Liver (tissue), 3 donors: Measurements from ENCODE around the gene CFAP77.

Source experiments
- EGR1 ChIP-seq, 2 donors: IDR thresholded peaks; 2 replicates each; pipeline ENCODE4 v1.6.1; 2016 to 2018; ENCODE audit warnings: antibody characterized with exemption in 2 of 2, low read depth in 2 of 2
- GABPA ChIP-seq, 2 donors: IDR thresholded peaks in 1 of 2; conservative IDR thresholded peaks in 1 of 2; 2 replicates each; pipeline ENCODE4 v1.6.1; 2016; ENCODE audit warnings: antibody characterized with exemption in 2 of 2, mild to moderate bottlenecking in 1 of 2, moderate library complexity in 1 of 2
- JUND ChIP-seq, 2 donors: IDR thresholded peaks; 2 replicates each; pipeline ENCODE4 v1.6.1; 2016; ENCODE audit warnings: antibody characterized with exemption in 2 of 2
- NR2F2 ChIP-seq: IDR thresholded peaks from 2 replicates; pipeline ENCODE4 v1.6.1; 2016; ENCODE audit warnings: antibody characterized with exemption
- RAD21 ChIP-seq, 2 donors: IDR thresholded peaks; 2 replicates each; pipeline ENCODE4 v1.6.1; 2016; ENCODE audit warnings: antibody characterized with exemption in 2 of 2, mild to moderate bottlenecking in 2 of 2
- REST ChIP-seq: IDR thresholded peaks from 2 replicates; pipeline ENCODE4 v1.6.1; 2016; ENCODE audit warnings: antibody characterized with exemption, mild to moderate bottlenecking
- TAF1 ChIP-seq: conservative IDR thresholded peaks from 2 replicates; pipeline ENCODE4 v1.6.1; 2016; ENCODE audit warnings: antibody characterized with exemption, mild to moderate bottlenecking
- YY1 ChIP-seq: IDR thresholded peaks from 2 replicates; pipeline ENCODE4 v1.6.1; 2016; ENCODE audit warnings: antibody characterized with exemption, mild to moderate bottlenecking
- TF ChIP-seq, protein P1 (sequence below): fragments of 150-350 bp; IDR thresholded peaks from 2 replicates; pipeline ENCODE4 v1.5.1; 2017; ENCODE audit warnings: improper control_type of control experiment, low read depth, low read length; ENCODE audit not compliant: missing input control
- TF ChIP-seq, protein P2 (sequence below): IDR thresholded peaks from 2 replicates; pipeline ENCODE4 v1.6.1; 2016; ENCODE audit warnings: antibody characterized with exemption
- TF ChIP-seq, protein P3 (sequence below): IDR thresholded peaks from 2 replicates; pipeline ENCODE4 v1.6.1; 2016; ENCODE audit warnings: antibody characterized with exemption
- TF ChIP-seq, protein P4 (sequence below): IDR thresholded peaks from 2 replicates; pipeline ENCODE4 v1.6.1; 2016; ENCODE audit warnings: antibody characterized with exemption
- donor health status: healthy.
- donor health status: healthy.

DNA sequence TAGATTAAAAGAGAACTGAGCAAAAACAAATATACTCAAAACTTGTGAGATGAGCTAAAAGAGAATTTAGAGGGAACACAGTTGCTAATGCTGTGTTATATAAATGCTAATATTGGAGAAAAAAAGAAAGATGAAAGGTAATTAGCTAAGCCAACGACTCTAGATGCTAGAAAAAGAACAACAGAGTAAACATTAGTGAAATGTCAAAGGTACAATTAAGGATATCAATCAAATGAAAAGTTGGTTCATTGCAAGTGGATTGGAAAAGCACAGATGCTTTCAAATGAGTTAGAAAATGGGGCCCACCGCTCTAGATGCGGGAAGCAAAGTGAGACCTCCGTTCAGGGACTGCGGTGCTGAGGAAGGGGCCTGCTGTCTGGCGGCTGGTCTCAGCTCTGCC is 154.5 kb downstream of the CFAP77 start:
- TF ChIP-seq NR2F2 (no peak), GABPA (IDR thresholded peaks at IDR 0.05 in 1 of 2, conservative IDR thresholded peaks at IDR 0.05 in 1 of 2) (no peak), EGR1 (IDR thresholded peaks at IDR 0.05; ENCODE audit: low read depth in 2 of 2) (no peak), REST (no peak), JUND (IDR thresholded peaks at IDR 0.05) (no peak), TAF1 (no peak), YY1 (no peak), RAD21 (IDR thresholded peaks at IDR 0.05) (no peak)
- TF ChIP-seq, protein P1, sequence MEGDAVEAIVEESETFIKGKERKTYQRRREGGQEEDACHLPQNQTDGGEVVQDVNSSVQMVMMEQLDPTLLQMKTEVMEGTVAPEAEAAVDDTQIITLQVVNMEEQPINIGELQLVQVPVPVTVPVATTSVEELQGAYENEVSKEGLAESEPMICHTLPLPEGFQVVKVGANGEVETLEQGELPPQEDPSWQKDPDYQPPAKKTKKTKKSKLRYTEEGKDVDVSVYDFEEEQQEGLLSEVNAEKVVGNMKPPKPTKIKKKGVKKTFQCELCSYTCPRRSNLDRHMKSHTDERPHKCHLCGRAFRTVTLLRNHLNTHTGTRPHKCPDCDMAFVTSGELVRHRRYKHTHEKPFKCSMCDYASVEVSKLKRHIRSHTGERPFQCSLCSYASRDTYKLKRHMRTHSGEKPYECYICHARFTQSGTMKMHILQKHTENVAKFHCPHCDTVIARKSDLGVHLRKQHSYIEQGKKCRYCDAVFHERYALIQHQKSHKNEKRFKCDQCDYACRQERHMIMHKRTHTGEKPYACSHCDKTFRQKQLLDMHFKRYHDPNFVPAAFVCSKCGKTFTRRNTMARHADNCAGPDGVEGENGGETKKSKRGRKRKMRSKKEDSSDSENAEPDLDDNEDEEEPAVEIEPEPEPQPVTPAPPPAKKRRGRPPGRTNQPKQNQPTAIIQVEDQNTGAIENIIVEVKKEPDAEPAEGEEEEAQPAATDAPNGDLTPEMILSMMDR, result no peak
- TF ChIP-seq, protein P2, sequence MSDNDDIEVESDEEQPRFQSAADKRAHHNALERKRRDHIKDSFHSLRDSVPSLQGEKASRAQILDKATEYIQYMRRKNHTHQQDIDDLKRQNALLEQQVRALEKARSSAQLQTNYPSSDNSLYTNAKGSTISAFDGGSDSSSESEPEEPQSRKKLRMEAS, result no peak
- TF ChIP-seq, protein P3, sequence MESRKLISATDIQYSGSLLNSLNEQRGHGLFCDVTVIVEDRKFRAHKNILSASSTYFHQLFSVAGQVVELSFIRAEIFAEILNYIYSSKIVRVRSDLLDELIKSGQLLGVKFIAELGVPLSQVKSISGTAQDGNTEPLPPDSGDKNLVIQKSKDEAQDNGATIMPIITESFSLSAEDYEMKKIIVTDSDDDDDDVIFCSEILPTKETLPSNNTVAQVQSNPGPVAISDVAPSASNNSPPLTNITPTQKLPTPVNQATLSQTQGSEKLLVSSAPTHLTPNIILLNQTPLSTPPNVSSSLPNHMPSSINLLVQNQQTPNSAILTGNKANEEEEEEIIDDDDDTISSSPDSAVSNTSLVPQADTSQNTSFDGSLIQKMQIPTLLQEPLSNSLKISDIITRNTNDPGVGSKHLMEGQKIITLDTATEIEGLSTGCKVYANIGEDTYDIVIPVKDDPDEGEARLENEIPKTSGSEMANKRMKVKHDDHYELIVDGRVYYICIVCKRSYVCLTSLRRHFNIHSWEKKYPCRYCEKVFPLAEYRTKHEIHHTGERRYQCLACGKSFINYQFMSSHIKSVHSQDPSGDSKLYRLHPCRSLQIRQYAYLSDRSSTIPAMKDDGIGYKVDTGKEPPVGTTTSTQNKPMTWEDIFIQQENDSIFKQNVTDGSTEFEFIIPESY, result no peak
- TF ChIP-seq, protein P4, sequence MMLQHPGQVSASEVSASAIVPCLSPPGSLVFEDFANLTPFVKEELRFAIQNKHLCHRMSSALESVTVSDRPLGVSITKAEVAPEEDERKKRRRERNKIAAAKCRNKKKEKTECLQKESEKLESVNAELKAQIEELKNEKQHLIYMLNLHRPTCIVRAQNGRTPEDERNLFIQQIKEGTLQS, result no peak
